ENCODE measurements around the gene SPATA22. TPM values are rescaled to one million over a fixed set of nuclear protein-coding genes. Genes with fewer than 3 reads are reported as not detected.

The SPATA22 gene
- total RNA-seq, 1 experiment from 2014 or later: not detected

Other genes starting within 250 kb of the SPATA22 start
- gene OR3A1, start 173.5 kb downstream of the SPATA22 start, total RNA-seq (2014; rRNA removed): not detected in 2 replicates
- gene OR3A2, start 85.5 kb downstream of the SPATA22 start, total RNA-seq (2014; rRNA removed): not detected in 2 replicates
- not detected in 2 replicates for gene OR1E1, start 73.4 kb downstream of the SPATA22 start, total RNA-seq (2014; rRNA removed)
- not detected in 2 replicates for gene OR3A3, start 60.4 kb downstream of the SPATA22 start, total RNA-seq (2014; rRNA removed)
- gene OR1E2, start 38.0 kb downstream of the SPATA22 start, total RNA-seq (2014; rRNA removed): not detected in 2 replicates
- gene ASPA, start 4.2 kb upstream of the SPATA22 start, total RNA-seq (2014; rRNA removed): 0.23 and 0.45 TPM in 2 replicates
- gene TRPV3, start 86.0 kb upstream of the SPATA22 start, total RNA-seq (2014; rRNA removed): 0.71 and 1.3 TPM in 2 replicates
- gene TRPV1, start 137.6 kb upstream of the SPATA22 start, total RNA-seq (2014; rRNA removed): 0.51 and 0.86 TPM in 2 replicates
- gene SHPK, start 164.4 kb upstream of the SPATA22 start, total RNA-seq (2014; rRNA removed): 17.4 and 17.8 TPM in 2 replicates
- 20.3 and 29.1 TPM in 2 replicates for gene CTNS, start 164.9 kb upstream of the SPATA22 start, total RNA-seq (2014; rRNA removed)
- gene TAX1BP3, start 196.8 kb upstream of the SPATA22 start, total RNA-seq (2014; rRNA removed): 259 and 286 TPM in 2 replicates
- 13.0 and 42.7 TPM in 2 replicates for gene EMC6, start 197.0 kb upstream of the SPATA22 start, total RNA-seq (2014; rRNA removed)
- 21.5 and 28.6 TPM in 2 replicates for gene P2RX5, start 224.3 kb upstream of the SPATA22 start, total RNA-seq (2014; rRNA removed)